ENCODE results near the gene UST.

UST gene

GRCh38 chr6:148893073-148893472 is 146.2 kb downstream of the UST start:
- H3K9ac ChIP-seq (ENCODE audit: low read depth, low read length, poor library complexity) = no peak overlapping the region
- DNase-seq (ENCODE audit: low spot score) = no peak
- H2BK5ac ChIP-seq (ENCODE audit: low read length) = no peak overlapping the region
- H3K4me1 ChIP-seq (ENCODE audit: control insufficient read depth in 2 of 2, insufficient read depth in 1 of 2, low read depth in 1 of 2, low read length in 2 of 2) = no peaks in the 10 kb centered on the region
- no peak overlapping the region for H2AFZ ChIP-seq (ENCODE audit: low read length)
- no peaks in the 10 kb centered on the region for H3K27me3 ChIP-seq (ENCODE audit: control insufficient read depth in 3 of 3, insufficient read depth in 3 of 3, low read depth in 1 of 3, low read length in 3 of 3)
- no peak overlapping the region for H3K27ac ChIP-seq (replicated peaks; ENCODE audit: low read length)
- no peak overlapping the region for H3K4me2 ChIP-seq (ENCODE audit: insufficient read depth, low read length, poor library complexity, severe bottlenecking)
- H2BK120ac ChIP-seq (ENCODE audit: low read depth, low read length) = no peak overlapping the region
- no CpG with 5 or more reads among the region's 2 CpGs for WGBS, 2 donors (ENCODE audit: extremely low coverage in 2 of 2, insufficient read length in 2 of 2, insufficient replicate concordance in 1 of 2)
- H2BK12ac ChIP-seq (ENCODE audit: low read length) = no peak overlapping the region
- no peak overlapping the region for H3K23ac ChIP-seq (ENCODE audit: low read depth, low read length, poor library complexity)
- no peak overlapping the region for H4K91ac ChIP-seq (ENCODE audit: low read depth, low read length, poor library complexity)
- no peak overlapping the region for H3K4ac ChIP-seq (ENCODE audit: low read length)
- no peaks in the 10 kb centered on the region for H3K79me1 ChIP-seq (ENCODE audit: low read depth, low read length)
- no peak overlapping the region for H3K18ac ChIP-seq (ENCODE audit: low read length)
- no peak overlapping the region for H2BK15ac ChIP-seq (ENCODE audit: low read length)
- H2AK5ac ChIP-seq (ENCODE audit: low read depth, low read length) = no peak overlapping the region
- no peak overlapping the region for H3K14ac ChIP-seq (ENCODE audit: low read length)
- H4K8ac ChIP-seq (ENCODE audit: low read depth, low read length) = no peak overlapping the region
- H3K4me3 ChIP-seq (ENCODE audit: low read length in 2 of 2) = no peak overlapping the region
- peaks cover 0 to 2% of the 10 kb centered on the region in 2 donors for H3K36me3 ChIP-seq (replicated peaks in 1 of 2; ENCODE audit: control insufficient read depth in 2 of 2, insufficient read depth in 2 of 2, low read length in 2 of 2)
- no peaks in the 10 kb centered on the region for H3K9me3 ChIP-seq (replicated peaks in 1 of 2; ENCODE audit: control insufficient read depth in 2 of 2, insufficient read depth in 1 of 2, low read depth in 1 of 2, low read length in 2 of 2)

GRCh38 chr6:148893481-148893880 is 146.7 kb downstream of the UST start:
- no peak overlapping the region for H3K14ac ChIP-seq (ENCODE audit: low read length)
- no peak overlapping the region for H3K4me3 ChIP-seq (ENCODE audit: low read length in 2 of 2)
- no peak overlapping the region for H3K9ac ChIP-seq (ENCODE audit: low read depth, low read length, poor library complexity)
- no peak overlapping the region for H4K91ac ChIP-seq (ENCODE audit: low read depth, low read length, poor library complexity)
- no CpG with 5 or more reads among the region's 2 CpGs for WGBS, 2 donors (ENCODE audit: extremely low coverage in 2 of 2, insufficient read length in 2 of 2, insufficient replicate concordance in 1 of 2)
- no peak overlapping the region for H3K18ac ChIP-seq (ENCODE audit: low read length)
- no peaks in the 10 kb centered on the region for H3K9me3 ChIP-seq (replicated peaks in 1 of 2; ENCODE audit: control insufficient read depth in 2 of 2, insufficient read depth in 1 of 2, low read depth in 1 of 2, low read length in 2 of 2)
- no peak overlapping the region for H3K27ac ChIP-seq (replicated peaks; ENCODE audit: low read length)
- no peaks in the 10 kb centered on the region for H3K36me3 ChIP-seq (replicated peaks in 1 of 2; ENCODE audit: control insufficient read depth in 2 of 2, insufficient read depth in 2 of 2, low read length in 2 of 2)
- no peak overlapping the region for H3K4ac ChIP-seq (ENCODE audit: low read length)
- H2BK15ac ChIP-seq (ENCODE audit: low read length) = no peak overlapping the region
- H2AK5ac ChIP-seq (ENCODE audit: low read depth, low read length) = no peak overlapping the region
- no peaks in the 10 kb centered on the region for H3K27me3 ChIP-seq (ENCODE audit: control insufficient read depth in 3 of 3, insufficient read depth in 3 of 3, low read depth in 1 of 3, low read length in 3 of 3)
- H3K4me1 ChIP-seq (ENCODE audit: control insufficient read depth in 2 of 2, insufficient read depth in 1 of 2, low read depth in 1 of 2, low read length in 2 of 2) = no peaks in the 10 kb centered on the region
- no peak overlapping the region for H2BK12ac ChIP-seq (ENCODE audit: low read length)
- H2BK120ac ChIP-seq (ENCODE audit: low read depth, low read length) = no peak overlapping the region
- no peaks in the 10 kb centered on the region for H3K79me1 ChIP-seq (ENCODE audit: low read depth, low read length)
- H2BK5ac ChIP-seq (ENCODE audit: low read length) = no peak overlapping the region
- DNase-seq (ENCODE audit: low spot score) = no peak
- no peak overlapping the region for H3K4me2 ChIP-seq (ENCODE audit: insufficient read depth, low read length, poor library complexity, severe bottlenecking)
- no peak overlapping the region for H4K8ac ChIP-seq (ENCODE audit: low read depth, low read length)
- H2AFZ ChIP-seq (ENCODE audit: low read length) = no peak overlapping the region
- no peak overlapping the region for H3K23ac ChIP-seq (ENCODE audit: low read depth, low read length, poor library complexity)

GRCh38 chr6:148898376-148899014 is 151.7 kb downstream of the UST start:
- no peak overlapping the region for H3K4me2 ChIP-seq (ENCODE audit: insufficient read depth, low read length, poor library complexity, severe bottlenecking)
- no peaks in the 10 kb centered on the region for H3K27me3 ChIP-seq (ENCODE audit: control insufficient read depth in 3 of 3, insufficient read depth in 3 of 3, low read depth in 1 of 3, low read length in 3 of 3)
- H2AK5ac ChIP-seq (ENCODE audit: low read depth, low read length) = no peak overlapping the region
- no peak overlapping the region for H3K14ac ChIP-seq (ENCODE audit: low read length)
- H4K91ac ChIP-seq (ENCODE audit: low read depth, low read length, poor library complexity) = no peak overlapping the region
- no CpG with 5 or more reads among the region's 4 CpGs for WGBS, 2 donors (ENCODE audit: extremely low coverage in 2 of 2, insufficient read length in 2 of 2, insufficient replicate concordance in 1 of 2)
- no peak overlapping the region for H2AFZ ChIP-seq (ENCODE audit: low read length)
- no peak overlapping the region for H3K9ac ChIP-seq (ENCODE audit: low read depth, low read length, poor library complexity)
- H3K4me1 ChIP-seq (ENCODE audit: control insufficient read depth in 2 of 2, insufficient read depth in 1 of 2, low read depth in 1 of 2, low read length in 2 of 2) = no peaks in the 10 kb centered on the region
- no peak overlapping the region for H3K18ac ChIP-seq (ENCODE audit: low read length)
- no peak overlapping the region for H3K27ac ChIP-seq (replicated peaks; ENCODE audit: low read length)
- no peak overlapping the region for H3K23ac ChIP-seq (ENCODE audit: low read depth, low read length, poor library complexity)
- H2BK120ac ChIP-seq (ENCODE audit: low read depth, low read length) = no peak overlapping the region
- no peak overlapping the region for H2BK12ac ChIP-seq (ENCODE audit: low read length)
- H4K8ac ChIP-seq (ENCODE audit: low read depth, low read length) = no peak overlapping the region
- no peaks in the 10 kb centered on the region for H3K79me1 ChIP-seq (ENCODE audit: low read depth, low read length)
- peaks cover 0 to 3% of the 10 kb centered on the region in 2 donors for H3K36me3 ChIP-seq (replicated peaks in 1 of 2; ENCODE audit: control insufficient read depth in 2 of 2, insufficient read depth in 2 of 2, low read length in 2 of 2)
- H3K4me3 ChIP-seq (ENCODE audit: low read length in 2 of 2) = no peak overlapping the region
- no peak overlapping the region for H3K4ac ChIP-seq (ENCODE audit: low read length)
- no peak overlapping the region for H2BK15ac ChIP-seq (ENCODE audit: low read length)
- H2BK5ac ChIP-seq (ENCODE audit: low read length) = no peak overlapping the region
- no peak for DNase-seq (ENCODE audit: low spot score)
- H3K9me3 ChIP-seq (replicated peaks in 1 of 2; ENCODE audit: control insufficient read depth in 2 of 2, insufficient read depth in 1 of 2, low read depth in 1 of 2, low read length in 2 of 2) = peaks cover 3 to 5% of the 10 kb centered on the region in 2 donors

DNA sequence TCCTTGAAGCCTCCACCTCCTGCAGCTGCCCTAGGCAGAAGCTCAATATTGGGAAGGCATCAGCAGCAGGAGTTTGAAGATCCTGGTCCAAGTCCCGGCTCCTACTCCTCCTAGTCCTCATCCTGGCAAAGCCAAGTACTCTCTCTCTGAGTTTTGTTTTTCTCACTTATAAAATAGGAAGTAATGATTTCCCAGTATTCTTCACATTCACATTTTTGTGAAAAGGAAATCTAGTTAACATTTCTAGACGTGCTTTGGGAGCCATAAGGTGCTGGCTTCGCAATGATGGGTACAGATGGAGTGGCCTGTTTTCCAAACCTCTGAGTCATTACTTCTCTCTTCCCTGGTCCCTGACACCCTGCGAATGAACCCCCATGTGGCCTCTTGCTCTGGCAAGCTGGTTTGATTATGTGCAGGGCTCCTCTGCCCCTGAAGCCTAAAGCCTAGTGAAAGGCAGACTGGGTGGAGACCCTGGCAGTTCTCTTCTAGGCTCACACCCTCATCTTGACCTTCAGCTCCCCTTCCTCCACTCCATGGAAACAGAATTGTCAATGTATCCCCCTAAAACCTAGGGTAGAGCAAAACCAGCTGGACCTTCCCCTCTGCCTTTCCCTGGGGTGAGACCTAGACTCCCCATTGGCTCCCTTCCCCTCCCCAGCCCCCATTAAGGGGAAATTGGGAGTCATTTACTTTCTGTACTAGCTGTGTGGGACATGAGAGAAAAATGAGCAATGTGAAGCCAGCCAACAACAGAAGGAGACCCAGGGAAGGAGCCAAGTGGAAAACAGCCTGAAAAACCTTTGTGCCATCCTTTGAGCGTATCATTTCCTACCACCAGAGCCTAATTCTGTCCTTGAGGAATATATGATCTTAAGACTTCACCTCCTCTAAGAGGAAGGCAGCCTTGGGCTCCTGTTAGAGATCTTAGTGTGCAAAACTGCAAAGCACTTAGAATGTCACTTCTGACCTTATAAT is 158.4 kb downstream of the UST start:
- no peak overlapping the region for H2AK5ac ChIP-seq (ENCODE audit: low read depth, low read length)
- whole genome bisulfite sequencing, 2 donors (ENCODE audit: extremely low coverage in 2 of 2, insufficient read length in 2 of 2, insufficient replicate concordance in 1 of 2) = no CpG with 5 or more reads among the region's 5 CpGs
- no peak overlapping the region for H3K18ac ChIP-seq (ENCODE audit: low read length)
- H2BK5ac ChIP-seq (ENCODE audit: low read length) = no peak overlapping the region
- peaks cover 0 to 5% of the 10 kb centered on the region in 2 donors for H3K9me3 ChIP-seq (replicated peaks in 1 of 2; ENCODE audit: control insufficient read depth in 2 of 2, insufficient read depth in 1 of 2, low read depth in 1 of 2, low read length in 2 of 2)
- H3K4ac ChIP-seq (ENCODE audit: low read length) = no peak overlapping the region
- no peak overlapping the region for H2BK120ac ChIP-seq (ENCODE audit: low read depth, low read length)
- H3K4me2 ChIP-seq (ENCODE audit: insufficient read depth, low read length, poor library complexity, severe bottlenecking) = no peak overlapping the region
- no peak for DNase-seq (ENCODE audit: low spot score)
- no peak overlapping the region for H2BK15ac ChIP-seq (ENCODE audit: low read length)
- no peak overlapping the region for H3K4me3 ChIP-seq (ENCODE audit: low read length in 2 of 2)
- no peaks in the 10 kb centered on the region for H3K4me1 ChIP-seq (ENCODE audit: control insufficient read depth in 2 of 2, insufficient read depth in 1 of 2, low read depth in 1 of 2, low read length in 2 of 2)
- no peak overlapping the region for H3K9ac ChIP-seq (ENCODE audit: low read depth, low read length, poor library complexity)
- no peak overlapping the region for H4K91ac ChIP-seq (ENCODE audit: low read depth, low read length, poor library complexity)
- H2BK12ac ChIP-seq (ENCODE audit: low read length) = no peak overlapping the region
- no peak overlapping the region for H2AFZ ChIP-seq (ENCODE audit: low read length)
- H3K23ac ChIP-seq (ENCODE audit: low read depth, low read length, poor library complexity) = no peak overlapping the region
- no peaks in the 10 kb centered on the region for H3K27me3 ChIP-seq (ENCODE audit: control insufficient read depth in 3 of 3, insufficient read depth in 3 of 3, low read depth in 1 of 3, low read length in 3 of 3)
- H3K14ac ChIP-seq (ENCODE audit: low read length) = no peak overlapping the region
- H4K8ac ChIP-seq (ENCODE audit: low read depth, low read length) = no peak overlapping the region
- no peak overlapping the region for H3K27ac ChIP-seq (replicated peaks; ENCODE audit: low read length)
- no peaks in the 10 kb centered on the region for H3K79me1 ChIP-seq (ENCODE audit: low read depth, low read length)
- peaks cover 0 to 2% of the 10 kb centered on the region in 2 donors for H3K36me3 ChIP-seq (replicated peaks in 1 of 2; ENCODE audit: control insufficient read depth in 2 of 2, insufficient read depth in 2 of 2, low read length in 2 of 2)
